Measurements from ENCODE around the gene MPRIP.

DNA sequence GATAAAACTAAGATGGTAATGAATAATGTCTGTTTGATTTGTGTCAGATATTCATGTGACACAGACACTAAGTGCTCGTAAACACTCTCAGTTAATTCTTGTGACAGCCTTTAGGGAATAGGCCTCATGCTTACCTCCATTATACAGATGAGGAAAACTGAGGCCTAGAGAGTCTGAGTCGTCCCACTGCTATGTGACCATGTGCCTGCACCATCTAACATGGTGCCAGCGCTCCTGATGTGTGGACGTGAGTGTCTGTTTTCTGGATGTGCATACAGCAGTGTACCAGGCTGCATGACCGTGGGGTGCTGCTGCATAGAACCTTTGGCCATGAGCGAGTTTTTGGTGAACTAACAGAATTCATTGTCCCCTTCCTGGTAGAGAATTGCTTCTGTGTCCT lies 61.8 kb downstream of the MPRIP start:
- TF ChIP-seq EZH2 (IDR thresholded peaks at IDR 0.05; ENCODE audit: low read length) (no peak), CTCF (optimal IDR thresholded peaks at IDR 0.05 in 1 of 3, IDR thresholded peaks at IDR 0.05 in 1 of 3, conservative IDR thresholded peaks at IDR 0.05 in 1 of 3; ENCODE audit: extremely low read depth in 1 of 3, insufficient read depth in 2 of 3, low read length in 3 of 3) (no peak)
